Transverse colon (tissue), 4 donors: ENCODE results near the gene CLDN12. TPM values are rescaled to one million over a fixed set of nuclear protein-coding genes. Genes with fewer than 3 reads are reported as not detected.

Experiments
- DNase-seq: peaks from one replicate; pipeline ENCODE4 v3.0.0-alpha.2; 2019
- H3K27ac ChIP-seq, 4 donors: fragments of 200-600 bp; sonication (generic); 2 replicates each; pipeline ENCODE4 v1.5.1; 2016 to 2018; ENCODE audit warnings: inconsistent platforms in 4 of 4
- H3K27me3 ChIP-seq: fragments of 200-600 bp; sonication (generic); 2 replicates; pipeline ENCODE4 v1.5.1; 2017; ENCODE audit warnings: inconsistent platforms
- H3K36me3 ChIP-seq, 4 donors: fragments of 200-600 bp; sonication (generic); 2 replicates each; pipeline ENCODE4 v1.5.1; 2017 to 2019; ENCODE audit warnings: inconsistent platforms in 4 of 4
- H3K4me1 ChIP-seq, 4 donors: fragments of 200-600 bp; sonication (generic); 2 replicates each; pipeline ENCODE4 v1.5.1; 2017 to 2020; ENCODE audit warnings: inconsistent platforms in 4 of 4
- H3K4me3 ChIP-seq, 4 donors: fragments of 200-600 bp; sonication (generic); 1 replicate in 1 of 4; 2 replicates in 3 of 4; pipeline versions ENCODE4 v1.5.1 to v1.6.1; 2017 to 2019; ENCODE audit warnings: inconsistent platforms in 4 of 4
- H3K9me3 ChIP-seq, 2 donors: fragments of 200-600 bp; sonication (generic); 2 replicates each; pipeline ENCODE4 v1.5.1; 2017 to 2019; ENCODE audit warnings: inconsistent platforms in 2 of 2
- CTCF ChIP-seq, 5 experiments: fragments of 200-600 bp in 3 of 5; fragments of 450-650 bp in 2 of 5; sonication (generic) in 3 of 5; IDR thresholded peaks; 1 replicate in 2 of 5; 2 replicates in 3 of 5; pipeline ENCODE4 v1.5.1; 2016 to 2017; ENCODE audit warnings: antibody characterized with exemption in 5 of 5, inconsistent platforms in 3 of 5, mild to moderate bottlenecking in 2 of 5, moderate library complexity in 1 of 5
- EP300 ChIP-seq: sonication (generic); formaldehyde crosslinking; IDR thresholded peaks from one replicate; pipeline ENCODE4 v1.6.1; 2017; ENCODE audit warnings: antibody characterized with exemption, low read depth
- POLR2A ChIP-seq: fragments of 450-650 bp; IDR thresholded peaks from one replicate; pipeline ENCODE4 v1.6.1; 2016; ENCODE audit warnings: antibody characterized with exemption, mild to moderate bottlenecking, moderate library complexity
- POLR2AphosphoS5 ChIP-seq, 3 donors: sonication (generic); formaldehyde crosslinking; IDR thresholded peaks; one replicate each; pipeline ENCODE4 v1.6.1; 2016; ENCODE audit warnings: antibody characterized with exemption in 3 of 3
- WGBS, 2 donors: methylation state at CpG; one replicate each; pipeline ENCODE4 v1.1.5; 2018; ENCODE audit warnings: low coverage in 1 of 2; 5-methylcytosine and 5-hydroxymethylcytosine counted together
- in situ Hi-C, 4 donors: fragments of 200-750 bp; cut with MboI; loops; one replicate each; pipeline versions ENCODE4 v1.15.0 to v1.15.1; 2017; ENCODE audit warnings: low sequenced_read_pairs in 3 of 4, low pct_ligation_motif_present in 1 of 4, low pct_unique_long_range_greater_than_20kb in 1 of 4
- intact Hi-C: fragments of 100-400 bp; cut with DNase I; formaldehyde crosslinking; loops from one replicate; pipeline ENCODE4 v1.15.1; 2023; ENCODE audit warnings: low total_unique reads
- total RNA-seq, 4 donors: library from RNA; depleted of rRNA; stranded (reverse); fragments of >200 nt; gene quantifications; one replicate each; pipeline ENCODE4 v1.1.0, GENCODE V29; 2016

CLDN12 gene
- total RNA-seq = 10 to 100 TPM in 3 of 4 donors, 1 to 10 TPM in 1; 4.2 to 42.2 (median 33.6) TPM

GRCh38 chr7:90403174-90404113 lies at the start of gene CLDN12:
CLDN12 (plus strand) TSS chr7:90403461; CDS start chr7:90412677, 9,216 bp downstream.
- peak; percentile 89 for DNase-seq
- H3K36me3 ChIP-seq = no peaks in the 10 kb centered on the region
- no peaks in the 10 kb centered on the region for H3K9me3 ChIP-seq
- no peaks in the 10 kb centered on the region for H3K27me3 ChIP-seq
- H3K27ac ChIP-seq = peak within 1 kb of the TSS; percentile 86 to 95 (median 90)
- H3K4me1 ChIP-seq = peaks cover 4 to 27% (median 13%) of the 10 kb centered on the region in 4 donors
- TF ChIP-seq EP300 = peak; percentile 19
- TF ChIP-seq CTCF (IDR thresholded peaks at IDR 0.05) = peak in 2 of 5 experiments; percentile 23 to 24
- peak; percentile 93 for TF ChIP-seq POLR2A
- peak; percentile 69 to 95 (median 94) for TF ChIP-seq POLR2AphosphoS5 (IDR thresholded peaks at IDR 0.05)
- 0 to 1% methylated on average over 6 to 34 of the region's 35 CpGs for WGBS, 2 donors
- peak within 1 kb of the TSS; percentile 19 to 67 (median 56) for H3K4me3 ChIP-seq
- in situ Hi-C loops (loop anchor here in 2 of 4 donors (25.0 kb wide), 1 partner anchor 241 kb away; the partner anchor contains the start of gene STEAP1 (in 2 of the 2)), intact Hi-C loops (no loop called here)

- in situ Hi-C loops = no loop called here
- 83 to 91% methylated on average over 1 of the region's 1 CpG for WGBS, 2 donors
- DNase-seq = no peak
- Histone ChIP-seq H3K27ac (no peak overlapping the region), H3K36me3 (peaks cover 0 to 69% (median 34%) of the 10 kb centered on the region in 4 donors), H3K4me1 (no peaks in the 10 kb centered on the region), H3K4me3 (no peak overlapping the region), H3K9me3 (no peaks in the 10 kb centered on the region), H3K27me3 (no peaks in the 10 kb centered on the region)
- TF ChIP-seq POLR2AphosphoS5 (IDR thresholded peaks at IDR 0.05) (no peak), POLR2A (no peak), EP300 (no peak), CTCF (IDR thresholded peaks at IDR 0.05) (no peak)
- intact Hi-C loops = no loop called here
These were observed 19.8 kb upstream of the CLDN12 start for GRCh38 chr7:90383422-90383821.

- Histone ChIP-seq H3K27me3 (no peaks in the 10 kb centered on the region), H3K27ac (no peak overlapping the region), H3K4me3 (no peak overlapping the region), H3K4me1 (no peaks in the 10 kb centered on the region), H3K9me3 (no peaks in the 10 kb centered on the region), H3K36me3 (peaks cover 0 to 65% (median 32%) of the 10 kb centered on the region in 4 donors)
- in situ Hi-C loops = no loop called here
- intact Hi-C loops = no loop called here
- TF ChIP-seq POLR2AphosphoS5 (IDR thresholded peaks at IDR 0.05) (no peak), CTCF (IDR thresholded peaks at IDR 0.05) (no peak), EP300 (no peak), POLR2A (no peak)
- WGBS, 2 donors = 93 to 100% methylated on average over 2 to 3 of the region's 3 CpGs
- no peak for DNase-seq
These were observed 19.4 kb upstream of the CLDN12 start for GRCh38 chr7:90383861-90384260.

GRCh38 chr7:90384433-90384832 lies 18.8 kb upstream of the CLDN12 start:
- intact Hi-C loops (no loop called here), in situ Hi-C loops (no loop called here)
- H3K4me3 ChIP-seq = no peak overlapping the region
- no peak for DNase-seq
- H3K27me3 ChIP-seq = no peaks in the 10 kb centered on the region
- H3K9me3 ChIP-seq = no peaks in the 10 kb centered on the region
- no peak for TF ChIP-seq EP300
- TF ChIP-seq POLR2A = no peak
- TF ChIP-seq CTCF (IDR thresholded peaks at IDR 0.05) = no peak
- TF ChIP-seq POLR2AphosphoS5 (IDR thresholded peaks at IDR 0.05) = no peak
- H3K27ac ChIP-seq = no peak overlapping the region
- peaks cover 0 to 59% (median 29%) of the 10 kb centered on the region in 4 donors for H3K36me3 ChIP-seq
- no peaks in the 10 kb centered on the region for H3K4me1 ChIP-seq
